ENCODE measurements around the gene THAP4. TPM values are rescaled to one million over a fixed set of nuclear protein-coding genes. Genes with fewer than 3 reads are reported as not detected.

THAP4 gene
- polyA plus RNA-seq, 3 donors: 15.1 to 25.9 (median 16.3) TPM

GRCh38 chr2:241673189-241673663 lies 36.3 kb upstream of the THAP4 start:
- no peak overlapping the region for H3K27ac ChIP-seq (ENCODE audit: low read depth in 1 of 2, low read length in 2 of 2)
- no peaks in the 10 kb centered on the region for H3K79me2 ChIP-seq (ENCODE audit: insufficient read depth, low read length)
- no peaks in the 10 kb centered on the region for H3K9me3 Mint-ChIP-seq
- peaks cover 66 to 91% of the 10 kb centered on the region in 2 donors for H3K36me3 ChIP-seq (replicated peaks in 1 of 2; ENCODE audit: control insufficient read depth in 1 of 2, insufficient read depth in 2 of 2, low read length in 2 of 2)
- no peaks in the 10 kb centered on the region for H3K27me3 Mint-ChIP-seq (ENCODE audit: low read depth in 3 of 3)
- H4K20me1 ChIP-seq (ENCODE audit: insufficient read depth, low read length): no peaks in the 10 kb centered on the region
- no peak for TF ChIP-seq CTCF (IDR thresholded peaks at IDR 0.05)
- intact Hi-C loops (cut with micrococcal nuclease): no loop called here
- DNase-seq: no peak
- WGBS (ENCODE audit: insufficient coverage): 94% methylated on average over 10 of the region's 18 CpGs
- no peak overlapping the region for H2AFZ ChIP-seq (ENCODE audit: insufficient read depth, low read depth, low read length, poor library complexity, severe bottlenecking)
- H3K4me1 Mint-ChIP-seq: no peaks in the 10 kb centered on the region
- H3K4me1 ChIP-seq (ENCODE audit: control insufficient read depth in 1 of 2, insufficient read depth in 2 of 2, low read length in 2 of 2): no peaks in the 10 kb centered on the region
- H3K9ac ChIP-seq (ENCODE audit: insufficient read depth, low read length, poor library complexity, severe bottlenecking): no peak overlapping the region
- H3K4me3 Mint-ChIP-seq: no peak overlapping the region
- H3K36me3 Mint-ChIP-seq: peaks cover 62 to 86% of the 10 kb centered on the region in 2 donors
- no peaks in the 10 kb centered on the region for H3K9me3 ChIP-seq (replicated peaks in 1 of 2; ENCODE audit: control insufficient read depth in 1 of 2, insufficient read depth in 1 of 2, low read length in 2 of 2)
- H3K27ac Mint-ChIP-seq: peak overlapping the region in 2 of 7 donors; percentile 21 to 38
- H3K4me2 ChIP-seq (replicated peaks; ENCODE audit: extremely low read depth, low read length, poor library complexity, severe bottlenecking): no peak overlapping the region
- no peaks in the 10 kb centered on the region for H3K27me3 ChIP-seq (ENCODE audit: control insufficient read depth in 2 of 2, insufficient read depth in 2 of 2, low read length in 2 of 2)
- H3K4me3 ChIP-seq (replicated peaks in 1 of 3; ENCODE audit: low read depth in 2 of 3, low read length in 3 of 3): no peak overlapping the region

GRCh38 chr2:241672243-241673188 lies 35.6 kb upstream of the THAP4 start:
- Histone ChIP-seq H2AFZ (ENCODE audit: insufficient read depth, low read depth, low read length, poor library complexity, severe bottlenecking) (no peak overlapping the region), H3K4me3 (replicated peaks in 1 of 3; ENCODE audit: low read depth in 2 of 3, low read length in 3 of 3) (no peak overlapping the region), H3K79me2 (ENCODE audit: insufficient read depth, low read length) (no peaks in the 10 kb centered on the region), H3K9me3 (replicated peaks in 1 of 2; ENCODE audit: control insufficient read depth in 1 of 2, insufficient read depth in 1 of 2, low read length in 2 of 2) (no peaks in the 10 kb centered on the region), H3K9ac (ENCODE audit: insufficient read depth, low read length, poor library complexity, severe bottlenecking) (no peak overlapping the region), H4K20me1 (ENCODE audit: insufficient read depth, low read length) (no peaks in the 10 kb centered on the region), H3K27ac (ENCODE audit: low read depth in 1 of 2, low read length in 2 of 2) (no peak overlapping the region), H3K36me3 (replicated peaks in 1 of 2; ENCODE audit: control insufficient read depth in 1 of 2, insufficient read depth in 2 of 2, low read length in 2 of 2) (peaks cover 68 to 91% of the 10 kb centered on the region in 2 donors), H3K4me2 (replicated peaks; ENCODE audit: extremely low read depth, low read length, poor library complexity, severe bottlenecking) (no peak overlapping the region), H3K27me3 (ENCODE audit: control insufficient read depth in 2 of 2, insufficient read depth in 2 of 2, low read length in 2 of 2) (no peaks in the 10 kb centered on the region), H3K4me1 (ENCODE audit: control insufficient read depth in 1 of 2, insufficient read depth in 2 of 2, low read length in 2 of 2) (no peaks in the 10 kb centered on the region)
- no peak for TF ChIP-seq CTCF (IDR thresholded peaks at IDR 0.05)
- intact Hi-C loops (cut with micrococcal nuclease): no loop called here
- Mint-ChIP-seq H3K36me3 (peaks cover 64 to 86% of the 10 kb centered on the region in 2 donors), H3K4me1 (no peaks in the 10 kb centered on the region), H3K27me3 (ENCODE audit: low read depth in 3 of 3) (no peaks in the 10 kb centered on the region), H3K27ac (peak overlapping the region in 2 of 7 donors; percentile 24 to 84), H3K9me3 (no peaks in the 10 kb centered on the region), H3K4me3 (no peak overlapping the region)
- WGBS (ENCODE audit: insufficient coverage): 90% methylated on average over 40 of the region's 42 CpGs
- no peak for DNase-seq

All from CD14-positive monocyte (primary cell).